ENCODE measurements around the gene KIF26B.
A peak's percentile ranks its signal among the peaks of the same experiment; 100 is the strongest.

Gene KIF26B

GRCh38 chr1:245245021-245245667, 90.4 kb downstream of the KIF26B start:
- peak; percentile 46 for DNase-seq

GRCh38 chr1:245246433-245246832, 91.6 kb downstream of the KIF26B start:
- DNase-seq: no peak

GRCh38 chr1:245247356-245247755, 92.6 kb downstream of the KIF26B start:
- DNase-seq: no peak

GRCh38 chr1:245247801-245248200, 93.0 kb downstream of the KIF26B start:
- no peak for DNase-seq

- DNase-seq: no peak
Measured at GRCh38 chr1:245248231-245248731, 93.5 kb downstream of the KIF26B start.

GRCh38 chr1:245255783-245256182, 101.0 kb downstream of the KIF26B start:
- DNase-seq: no peak

- no peak for DNase-seq
Measured at GRCh38 chr1:245256528-245256927, 101.7 kb downstream of the KIF26B start.

- no peak for DNase-seq
Measured at GRCh38 chr1:245258271-245258920, 103.6 kb downstream of the KIF26B start.

GRCh38 chr1:245260110-245260882, 105.5 kb downstream of the KIF26B start:
- no peak for DNase-seq

- DNase-seq: no peak
Measured at GRCh38 chr1:245260883-245261282, 106.1 kb downstream of the KIF26B start.

- no peak for DNase-seq
Measured at GRCh38 chr1:245261786-245262185, 107.0 kb downstream of the KIF26B start.

GRCh38 chr1:245263529-245264095, 108.8 kb downstream of the KIF26B start:
- DNase-seq: no peak

GRCh38 chr1:245264226-245264625, 109.4 kb downstream of the KIF26B start:
- DNase-seq: no peak

- no peak for DNase-seq
Measured at GRCh38 chr1:245266105-245266504, 111.3 kb downstream of the KIF26B start.

- no peak for DNase-seq
Measured at GRCh38 chr1:245270063-245270462, 115.3 kb downstream of the KIF26B start.

GRCh38 chr1:245270972-245271371, 116.2 kb downstream of the KIF26B start:
- no peak for DNase-seq

GRCh38 chr1:245272676-245273075, 117.9 kb downstream of the KIF26B start:
- no peak for DNase-seq

GRCh38 chr1:245276445-245276844, 121.7 kb downstream of the KIF26B start:
- DNase-seq: peak; percentile 49

- peak; percentile 54 for DNase-seq
Measured at GRCh38 chr1:245277276-245277675, 122.5 kb downstream of the KIF26B start.

- DNase-seq: peak; percentile 64
Measured at GRCh38 chr1:245278846-245279245, 124.1 kb downstream of the KIF26B start.

GRCh38 chr1:245279346-245279745, 124.6 kb downstream of the KIF26B start:
- DNase-seq: peak; percentile 59

- no peak for DNase-seq
Measured at GRCh38 chr1:245283001-245283400, 128.2 kb downstream of the KIF26B start.

- DNase-seq: no peak
Measured at GRCh38 chr1:245285168-245285567, 130.4 kb downstream of the KIF26B start.
